ENCODE results near the gene MPRIP.

The MPRIP gene

GRCh38 chr17:17088541-17089525 is 46.6 kb downstream of the MPRIP start:
- DNase-seq: no peak

DNA sequence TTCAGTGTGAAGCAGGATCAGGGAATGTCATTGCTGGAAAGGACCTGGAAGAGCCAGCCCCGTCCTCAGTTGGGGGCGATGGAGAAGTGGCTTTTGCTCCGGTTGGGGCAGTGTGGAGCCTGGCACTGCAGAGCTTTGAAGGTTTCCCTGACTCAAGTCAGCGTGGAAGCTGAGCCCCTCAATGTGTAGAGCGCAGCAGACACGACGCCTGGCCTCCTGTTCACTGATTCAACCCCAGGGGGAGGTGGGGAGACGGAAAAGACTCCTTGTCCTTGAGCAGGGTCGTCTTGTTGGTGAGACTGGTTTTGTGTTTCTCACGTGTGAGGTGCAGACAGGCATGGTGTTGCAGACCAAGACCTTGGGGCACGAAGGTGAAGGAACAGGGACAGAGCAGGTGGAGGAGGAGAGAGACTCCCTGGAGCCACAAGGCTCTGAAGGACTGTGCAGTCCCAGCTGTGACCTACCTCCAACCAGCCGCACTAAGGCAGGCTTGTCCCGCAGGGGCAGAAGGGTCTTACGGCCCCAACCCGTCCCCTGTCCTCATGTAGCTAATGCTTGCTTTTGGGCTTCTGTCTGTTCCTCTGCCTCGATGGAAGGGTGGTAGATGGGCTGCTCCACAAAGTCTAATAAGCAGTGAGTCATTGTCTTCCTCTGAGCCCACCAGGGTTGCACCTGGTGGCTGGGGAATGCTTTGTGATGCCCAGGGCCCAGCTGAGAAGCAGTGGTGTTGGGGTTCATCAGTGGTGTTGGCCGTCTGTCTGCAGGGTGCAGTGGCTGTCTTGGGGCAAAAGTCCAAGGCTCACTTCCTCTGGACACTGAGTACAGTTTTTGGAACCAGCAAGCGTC is 47.8 kb downstream of the MPRIP start:
- no peak for DNase-seq

GRCh38 chr17:17090642-17091103 is 48.4 kb downstream of the MPRIP start:
- DNase-seq: no peak

DNA sequence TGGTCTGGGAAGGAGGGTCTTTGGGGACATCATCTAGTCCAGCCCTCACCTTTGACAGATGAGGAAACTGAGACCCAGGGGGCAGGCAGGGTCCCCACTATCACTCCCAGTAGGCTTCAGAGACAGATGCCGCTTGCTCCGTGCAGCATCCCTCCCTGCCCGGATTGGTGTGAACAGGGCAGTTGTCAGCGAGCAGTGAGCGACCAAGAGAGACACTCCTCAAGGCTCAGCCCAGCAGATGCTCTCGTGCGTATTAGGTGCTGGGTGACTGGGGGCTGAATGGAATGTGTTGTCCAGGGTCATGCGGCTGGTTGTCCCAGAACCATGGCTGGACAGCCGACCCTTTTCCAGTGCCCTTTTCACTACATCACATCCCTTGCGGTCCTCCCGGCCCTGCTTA is 49.0 kb downstream of the MPRIP start:
- no peak for DNase-seq

DNA sequence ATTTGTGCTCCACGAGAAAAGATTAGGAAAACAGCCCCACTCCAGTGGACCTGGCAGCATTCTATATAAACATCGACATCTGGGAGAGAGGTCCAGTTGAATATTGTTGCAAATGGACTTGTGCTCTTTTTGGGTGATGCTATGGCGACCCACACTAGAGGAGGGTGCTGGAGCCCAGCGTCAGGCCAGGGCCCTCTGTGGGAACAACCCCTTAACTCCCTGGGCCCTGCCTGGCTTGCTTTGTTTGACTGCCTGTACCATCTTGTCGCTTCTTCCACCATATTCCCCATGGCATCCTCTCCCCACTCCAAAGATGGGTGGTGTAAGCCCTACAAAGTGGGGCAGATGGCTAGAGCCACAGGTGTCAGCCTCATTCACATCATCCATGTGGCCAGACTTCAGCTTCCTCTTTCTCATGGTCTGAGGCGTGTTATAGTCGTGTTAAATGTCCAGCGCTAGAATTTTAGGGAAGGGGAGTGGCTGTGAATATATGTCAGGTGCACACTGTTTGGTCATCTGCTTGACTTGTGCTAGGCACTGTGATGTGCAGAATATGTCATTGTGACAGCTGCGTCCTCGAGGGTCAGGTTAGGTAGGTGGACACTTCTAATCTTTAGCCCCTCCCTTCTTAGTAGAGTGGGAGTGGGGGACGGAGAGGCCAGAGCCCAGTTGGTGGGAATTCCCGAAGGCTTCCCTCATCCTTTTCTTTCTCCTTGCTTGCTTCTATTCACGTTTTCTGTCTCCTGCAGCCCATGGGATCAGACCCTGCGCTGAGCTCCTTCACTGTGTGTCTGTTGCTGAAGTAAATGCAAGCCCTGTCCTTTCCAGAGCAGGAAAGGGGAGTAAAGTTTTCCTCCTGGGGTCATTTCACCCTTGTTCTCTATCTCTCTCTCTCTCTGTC is 49.8 kb downstream of the MPRIP start:
- no peak for DNase-seq

DNA sequence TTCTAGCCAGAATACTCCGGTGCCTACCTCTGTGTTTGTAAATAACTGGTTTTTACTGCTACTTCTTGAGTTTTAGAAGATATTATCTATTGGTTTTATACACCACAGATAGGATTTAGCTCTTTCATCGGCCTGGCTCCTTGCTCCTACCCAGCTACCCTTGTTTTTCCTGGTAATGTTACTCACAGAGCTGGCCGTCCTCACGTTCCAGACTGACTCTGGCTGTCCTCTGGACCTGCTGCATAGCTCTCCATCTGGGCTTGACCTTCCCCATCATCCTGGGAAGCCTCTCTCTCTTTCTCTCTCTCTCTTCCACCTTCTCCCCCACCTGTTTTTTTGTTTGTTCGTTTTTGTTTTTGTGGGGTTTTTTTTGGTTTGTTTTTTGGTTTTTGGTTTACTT is 51.5 kb downstream of the MPRIP start:
- DNase-seq: no peak

- DNase-seq: no peak
Measured at GRCh38 chr17:17096438-17097178, 54.4 kb downstream of the MPRIP start.

- no peak for DNase-seq
Measured at GRCh38 chr17:17097763-17098345, 55.6 kb downstream of the MPRIP start.

- DNase-seq: peak; percentile 37
Measured at GRCh38 chr17:17098551-17099179, 56.4 kb downstream of the MPRIP start.

GRCh38 chr17:17102176-17102575 is 59.9 kb downstream of the MPRIP start:
- no peak for DNase-seq

DNA sequence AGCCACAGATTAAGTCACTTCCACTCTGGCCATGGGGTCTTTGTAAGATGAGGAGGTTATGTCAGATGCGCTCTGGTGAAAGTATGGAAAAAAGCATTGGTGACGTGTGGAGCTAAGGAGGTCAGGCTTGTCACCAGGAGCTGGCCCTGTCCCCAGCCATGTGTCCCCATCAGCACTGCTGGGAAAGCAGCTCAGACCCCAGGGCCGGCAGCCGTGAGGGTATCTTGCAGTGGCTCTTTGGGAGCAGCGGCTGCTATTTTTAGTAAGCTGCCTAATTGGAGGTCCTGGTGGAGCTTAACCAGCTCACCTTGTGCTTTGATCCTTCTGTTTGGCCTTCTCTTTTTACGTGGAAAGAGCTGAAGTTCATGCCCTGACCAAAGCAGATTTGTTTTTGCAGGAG is 60.9 kb downstream of the MPRIP start:
- DNase-seq: no peak

DNA sequence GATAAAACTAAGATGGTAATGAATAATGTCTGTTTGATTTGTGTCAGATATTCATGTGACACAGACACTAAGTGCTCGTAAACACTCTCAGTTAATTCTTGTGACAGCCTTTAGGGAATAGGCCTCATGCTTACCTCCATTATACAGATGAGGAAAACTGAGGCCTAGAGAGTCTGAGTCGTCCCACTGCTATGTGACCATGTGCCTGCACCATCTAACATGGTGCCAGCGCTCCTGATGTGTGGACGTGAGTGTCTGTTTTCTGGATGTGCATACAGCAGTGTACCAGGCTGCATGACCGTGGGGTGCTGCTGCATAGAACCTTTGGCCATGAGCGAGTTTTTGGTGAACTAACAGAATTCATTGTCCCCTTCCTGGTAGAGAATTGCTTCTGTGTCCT is 61.8 kb downstream of the MPRIP start:
- no peak for DNase-seq

- no peak for DNase-seq
Measured at GRCh38 chr17:17104494-17104893, 62.2 kb downstream of the MPRIP start.

- no peak for DNase-seq
Measured at GRCh38 chr17:17105976-17106375, 63.7 kb downstream of the MPRIP start.

GRCh38 chr17:17106756-17107155 is 64.5 kb downstream of the MPRIP start:
- DNase-seq: no peak

DNA sequence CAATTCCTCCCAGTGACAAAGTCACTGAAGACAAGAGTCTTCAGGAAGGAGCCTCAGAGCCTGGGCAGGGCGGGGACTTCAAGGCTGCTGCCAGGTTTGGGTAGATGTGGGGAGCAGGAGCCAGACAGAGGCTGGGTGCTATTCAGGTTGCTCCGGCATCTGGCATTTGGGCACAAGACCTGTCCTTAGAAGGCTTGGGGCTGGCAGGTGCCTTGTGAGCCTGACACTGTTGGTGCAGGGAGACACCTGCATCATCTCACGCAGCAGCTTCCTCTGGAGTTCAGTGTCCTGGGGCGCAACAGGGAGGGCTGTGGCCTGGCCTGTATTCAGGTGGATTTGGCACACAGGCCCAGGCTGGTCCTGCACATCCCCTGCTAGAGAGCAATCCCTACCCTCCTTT is 65.0 kb downstream of the MPRIP start:
- no peak for DNase-seq

GRCh38 chr17:17107891-17108431 is 65.7 kb downstream of the MPRIP start:
- DNase-seq: no peak

DNA sequence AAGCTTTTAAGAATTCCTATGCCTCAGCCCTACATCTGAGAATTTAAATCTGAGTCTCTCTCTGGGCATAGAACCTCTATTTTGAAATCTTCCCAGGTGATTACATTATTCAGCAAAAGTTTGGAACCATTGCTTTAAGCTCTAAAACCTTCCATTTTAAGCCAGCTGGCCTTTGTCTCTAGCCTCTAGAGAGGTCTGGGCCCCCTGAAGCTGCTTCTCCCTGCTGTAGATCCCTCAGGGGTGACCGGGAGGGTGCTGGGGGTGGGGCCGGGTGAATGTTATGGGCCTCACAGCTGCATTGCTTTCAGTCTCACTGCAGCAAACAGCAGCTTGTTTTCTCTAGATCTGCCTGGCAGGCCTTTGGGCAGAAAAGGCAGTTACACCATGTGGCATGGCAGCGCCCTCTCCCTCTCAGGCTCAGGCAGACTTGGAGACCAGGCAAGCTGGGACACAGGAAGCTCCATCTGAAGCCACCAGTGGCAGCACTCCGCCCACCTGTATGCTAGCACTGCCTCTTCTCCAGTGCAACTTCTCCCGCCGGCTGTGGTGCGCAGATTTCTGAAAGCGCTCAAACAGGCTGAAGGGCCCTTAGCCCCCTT is 66.3 kb downstream of the MPRIP start:
- DNase-seq: no peak

DNA sequence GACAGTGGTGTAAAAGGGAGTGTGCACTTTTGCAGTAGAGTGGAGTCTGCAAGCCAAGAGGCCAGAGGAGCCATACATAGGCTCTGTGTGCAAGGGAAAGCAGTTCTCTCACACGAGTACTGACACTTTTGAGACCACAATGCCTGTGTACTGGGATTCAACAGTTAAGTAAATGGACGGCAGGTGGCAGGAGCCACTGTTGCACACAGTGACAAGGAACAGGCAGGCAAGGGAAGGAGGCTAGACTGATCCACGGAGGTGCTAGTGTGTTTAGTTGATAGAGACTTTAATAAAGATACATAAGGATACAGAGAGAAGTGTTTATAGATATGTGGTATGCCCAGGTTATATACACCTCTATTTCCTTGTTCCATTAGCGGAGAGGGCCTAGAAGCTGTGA is 67.0 kb downstream of the MPRIP start:
- no peak for DNase-seq

GRCh38 chr17:17109907-17110306 is 67.7 kb downstream of the MPRIP start:
- DNase-seq: no peak

Measured in right kidney (tissue), 1 donor.